Measurements from ENCODE around the gene NOCT.

GRCh38 chr4:139007640-139008039, 7.9 kb upstream of the NOCT start:
- TF ChIP-seq POLR2A (IDR thresholded peaks at IDR 0.05; ENCODE audit: low read depth, low read length) (no peak), NFE2L2 (IDR thresholded peaks at IDR 0.05; ENCODE audit: low read depth, low read length) (no peak), CTCF (conservative IDR thresholded peaks at IDR 0.05; ENCODE audit: low read depth, low read length) (no peak), RFX5 (IDR thresholded peaks at IDR 0.05; ENCODE audit: low read depth, low read length) (no peak), MAZ (IDR thresholded peaks at IDR 0.05; ENCODE audit: borderline replicate concordance, low read depth, low read length) (no peak), FOS (IDR thresholded peaks at IDR 0.05; ENCODE audit: low read depth, low read length) (no peak), RAD21 (IDR thresholded peaks at IDR 0.05; ENCODE audit: low read length) (no peak), BHLHE40 (IDR thresholded peaks at IDR 0.05; ENCODE audit: low read depth, low read length) (no peak), SMC3 (IDR thresholded peaks at IDR 0.05; ENCODE audit: low read depth, low read length) (no peak), RCOR1 (IDR thresholded peaks at IDR 0.05; ENCODE audit: insufficient replicate concordance, low read length) (no peak)
